ENCODE measurements around the gene CGB3. TPM values are rescaled to one million over a fixed set of nuclear protein-coding genes. Genes with fewer than 3 reads are reported as not detected.
A peak's percentile ranks its signal among the peaks of the same experiment; 100 is the strongest.
"Not testable (repeated sequence)": the region's sequence is repeated elsewhere in the genome, so short reads cannot be mapped to it uniquely, and the experiment has no call there.

The CGB3 gene
- total RNA-seq, 1 donor from 2014 or later = not detected

DNA sequence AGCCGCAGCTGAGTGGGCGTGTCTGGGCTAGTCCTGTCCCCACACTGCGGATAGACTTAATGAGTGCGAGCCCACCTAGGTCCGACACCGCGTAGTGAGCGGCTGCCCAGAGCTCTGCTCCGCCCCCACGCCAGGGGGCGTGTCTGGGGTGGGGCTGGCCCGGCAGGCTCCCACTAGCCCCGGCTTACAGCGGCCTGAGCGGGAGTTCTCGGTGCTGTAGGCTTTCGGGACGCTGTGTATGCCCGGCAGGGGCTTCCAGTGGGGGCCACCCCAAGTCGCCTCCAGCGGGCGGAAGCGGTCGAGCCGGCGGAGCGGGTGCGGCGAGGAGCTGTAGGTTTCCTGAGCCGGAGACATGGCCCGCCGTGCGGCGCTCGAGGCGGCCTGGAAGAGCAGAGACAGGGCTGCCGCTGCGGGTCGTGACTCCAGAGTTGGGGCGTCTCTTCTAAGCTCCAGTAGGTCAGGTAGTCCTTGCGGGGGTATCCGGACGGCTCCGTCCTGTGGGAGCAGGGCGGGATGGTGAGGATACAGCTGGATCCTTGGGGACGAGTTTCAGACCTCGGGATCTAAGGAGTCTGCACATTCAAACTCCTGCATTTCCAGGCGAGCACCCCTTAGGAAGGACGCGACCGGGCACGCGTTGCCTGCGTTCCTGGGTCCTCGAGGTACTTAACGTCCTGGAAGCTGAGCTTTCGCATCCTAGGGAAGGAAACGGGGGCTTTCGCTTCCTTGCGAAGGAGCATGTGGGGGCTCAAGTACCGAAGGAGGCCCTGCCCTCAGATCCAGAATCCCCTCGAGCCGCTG lies 32.2 kb upstream of the CGB3 start:
- no peak overlapping the region for H3K27ac Mint-ChIP-seq (ENCODE audit: unreplicated experiment)
- DNase-seq = peak; percentile 75
- no peaks in the 10 kb centered on the region for H3K4me1 Mint-ChIP-seq (ENCODE audit: low read depth, unreplicated experiment)
- peaks cover 17% of the 10 kb centered on the region for H3K27me3 Mint-ChIP-seq (ENCODE audit: unreplicated experiment)
- H3K9me3 Mint-ChIP-seq (ENCODE audit: unreplicated experiment) = no peaks in the 10 kb centered on the region
- peak; percentile 34 for TF ChIP-seq CTCF (IDR thresholded peaks at IDR 0.05; ENCODE audit: partially characterized antibody, unreplicated experiment)
- H3K4me3 Mint-ChIP-seq (ENCODE audit: unreplicated experiment) = peak overlapping the region; percentile 55
- no peaks in the 10 kb centered on the region for H3K36me3 Mint-ChIP-seq (ENCODE audit: unreplicated experiment)

- H3K36me3 Mint-ChIP-seq (ENCODE audit: unreplicated experiment); H3K27me3 Mint-ChIP-seq (ENCODE audit: unreplicated experiment); H3K4me3 Mint-ChIP-seq (ENCODE audit: unreplicated experiment); H3K27ac Mint-ChIP-seq (ENCODE audit: unreplicated experiment); DNase-seq; H3K9me3 Mint-ChIP-seq (ENCODE audit: unreplicated experiment); H3K4me1 Mint-ChIP-seq (ENCODE audit: low read depth, unreplicated experiment): not testable (repeated sequence)
Measured at GRCh38 chr19:49050376-49051033, 26.4 kb upstream of the CGB3 start.

DNA sequence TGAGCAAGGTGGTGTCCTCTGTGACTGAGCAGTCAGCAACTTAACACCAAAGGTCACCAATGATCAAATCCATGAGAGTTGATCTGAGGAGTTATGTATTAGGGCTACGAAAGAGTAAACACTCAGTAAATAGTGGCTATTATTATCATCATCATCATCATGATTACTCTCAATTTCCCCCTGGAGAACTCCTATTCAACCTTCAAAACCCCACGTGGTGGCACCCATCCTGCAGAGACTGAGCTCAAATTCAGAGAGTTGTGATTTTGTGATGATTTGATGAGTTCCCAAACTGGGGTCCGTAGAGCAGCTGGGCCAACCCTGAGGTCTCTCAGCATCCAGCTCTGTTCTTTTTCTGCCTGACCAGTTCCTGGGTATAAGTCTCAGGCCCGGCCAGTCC lies 25.7 kb upstream of the CGB3 start:
- H3K4me3 Mint-ChIP-seq (ENCODE audit: unreplicated experiment); H3K9me3 Mint-ChIP-seq (ENCODE audit: unreplicated experiment); H3K36me3 Mint-ChIP-seq (ENCODE audit: unreplicated experiment); DNase-seq; H3K4me1 Mint-ChIP-seq (ENCODE audit: low read depth, unreplicated experiment); H3K27me3 Mint-ChIP-seq (ENCODE audit: unreplicated experiment): not testable (repeated sequence)
- H3K27ac Mint-ChIP-seq (ENCODE audit: unreplicated experiment) = peak overlapping the region; percentile 25

DNA sequence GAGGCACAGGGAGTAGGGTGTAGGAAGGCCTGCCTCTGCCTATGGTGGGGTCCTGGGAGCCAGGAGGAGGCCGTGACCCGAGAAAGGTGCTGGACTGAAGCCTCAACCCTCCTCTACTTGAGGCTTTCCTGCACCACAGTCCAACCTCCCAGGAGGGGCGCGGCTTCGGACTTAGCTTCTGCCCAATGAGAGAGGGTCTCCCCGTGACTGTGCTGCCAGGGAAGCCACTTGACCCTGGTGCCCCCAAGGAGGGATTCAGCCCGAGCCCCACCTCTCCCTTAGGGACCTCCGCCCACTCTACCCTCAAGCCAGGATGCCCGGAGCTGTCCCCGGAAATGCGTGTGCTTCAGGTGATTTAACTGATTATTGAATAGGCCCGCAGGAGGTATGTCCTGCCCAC lies 24.9 kb upstream of the CGB3 start, which contains the start of gene CGB8:
Gene CGB8 (minus strand): TSS at position 101 of the 400 bp plus-strand sequence. CDS start 372 bp downstream, outside the sequence.
- not testable (repeated sequence) for DNase-seq; H3K27me3 Mint-ChIP-seq (ENCODE audit: unreplicated experiment); H3K4me1 Mint-ChIP-seq (ENCODE audit: low read depth, unreplicated experiment); H3K36me3 Mint-ChIP-seq (ENCODE audit: unreplicated experiment); H3K4me3 Mint-ChIP-seq (ENCODE audit: unreplicated experiment); H3K9me3 Mint-ChIP-seq (ENCODE audit: unreplicated experiment)
- peak within 1 kb of the TSS; percentile 25 for H3K27ac Mint-ChIP-seq (ENCODE audit: unreplicated experiment)

GRCh38 chr19:49043548-49043947 lies 19.4 kb upstream of the CGB3 start, which contains the start of gene CGB5:
Gene CGB5 (plus strand): TSS chr19:49043848. CDS start chr19:49044210, 362 bp downstream.
- H3K27me3 Mint-ChIP-seq (ENCODE audit: unreplicated experiment); H3K36me3 Mint-ChIP-seq (ENCODE audit: unreplicated experiment); DNase-seq; H3K27ac Mint-ChIP-seq (ENCODE audit: unreplicated experiment); H3K4me3 Mint-ChIP-seq (ENCODE audit: unreplicated experiment); H3K9me3 Mint-ChIP-seq (ENCODE audit: unreplicated experiment); H3K4me1 Mint-ChIP-seq (ENCODE audit: low read depth, unreplicated experiment): not testable (repeated sequence)

- not testable (repeated sequence) for DNase-seq; H3K4me3 Mint-ChIP-seq (ENCODE audit: unreplicated experiment); H3K4me1 Mint-ChIP-seq (ENCODE audit: low read depth, unreplicated experiment); H3K9me3 Mint-ChIP-seq (ENCODE audit: unreplicated experiment); H3K27ac Mint-ChIP-seq (ENCODE audit: unreplicated experiment); H3K36me3 Mint-ChIP-seq (ENCODE audit: unreplicated experiment); H3K27me3 Mint-ChIP-seq (ENCODE audit: unreplicated experiment)
Measured at GRCh38 chr19:49042666-49043065, 18.5 kb upstream of the CGB3 start.

- DNase-seq = no peak
- H3K4me3 Mint-ChIP-seq (ENCODE audit: unreplicated experiment) = no peak overlapping the region
Measured at GRCh38 chr19:49042177-49042576, 18.0 kb upstream of the CGB3 start.

GRCh38 chr19:49039736-49040135 lies 15.6 kb upstream of the CGB3 start:
- not testable (repeated sequence) for H3K27me3 Mint-ChIP-seq (ENCODE audit: unreplicated experiment); H3K27ac Mint-ChIP-seq (ENCODE audit: unreplicated experiment); H3K36me3 Mint-ChIP-seq (ENCODE audit: unreplicated experiment); DNase-seq; H3K4me1 Mint-ChIP-seq (ENCODE audit: low read depth, unreplicated experiment); H3K9me3 Mint-ChIP-seq (ENCODE audit: unreplicated experiment); H3K4me3 Mint-ChIP-seq (ENCODE audit: unreplicated experiment)

More at GRCh38 chr19:49042177-49042576, 18.0 kb upstream of the CGB3 start:
- no peak overlapping the region for H3K27ac Mint-ChIP-seq (ENCODE audit: unreplicated experiment)
- TF ChIP-seq CTCF (IDR thresholded peaks at IDR 0.05; ENCODE audit: partially characterized antibody, unreplicated experiment) = no peak
- peaks cover 3% of the 10 kb centered on the region for H3K9me3 Mint-ChIP-seq (ENCODE audit: unreplicated experiment)
- no peaks in the 10 kb centered on the region for H3K27me3 Mint-ChIP-seq (ENCODE audit: unreplicated experiment)
- no peaks in the 10 kb centered on the region for H3K4me1 Mint-ChIP-seq (ENCODE audit: low read depth, unreplicated experiment)
- peaks cover 3% of the 10 kb centered on the region for H3K36me3 Mint-ChIP-seq (ENCODE audit: unreplicated experiment)

GRCh38 chr19:49038557-49039276 lies 14.6 kb upstream of the CGB3 start:
- H3K4me1 Mint-ChIP-seq (ENCODE audit: low read depth, unreplicated experiment); H3K27ac Mint-ChIP-seq (ENCODE audit: unreplicated experiment); H3K27me3 Mint-ChIP-seq (ENCODE audit: unreplicated experiment): not testable (repeated sequence)

DNA sequence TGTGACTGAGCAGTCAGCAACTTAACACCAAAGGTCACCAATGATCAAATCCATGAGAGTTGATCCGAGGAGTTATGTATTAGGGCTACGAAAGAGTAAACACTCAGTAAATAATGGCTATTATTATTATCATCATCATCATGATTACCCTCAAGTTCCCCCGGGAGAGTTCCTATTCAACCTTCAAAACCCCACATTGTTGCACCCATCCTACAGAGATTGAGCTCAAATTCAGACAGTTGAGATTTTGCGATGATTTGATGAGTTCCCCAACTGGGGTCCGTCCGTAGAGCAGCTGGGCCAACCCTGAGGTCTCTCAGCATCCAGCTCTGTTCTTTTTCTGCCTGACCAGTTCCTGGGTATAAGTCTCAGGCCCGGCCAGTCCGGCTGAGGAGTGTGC lies 14.0 kb upstream of the CGB3 start:
- H3K9me3 Mint-ChIP-seq (ENCODE audit: unreplicated experiment); H3K27me3 Mint-ChIP-seq (ENCODE audit: unreplicated experiment); H3K27ac Mint-ChIP-seq (ENCODE audit: unreplicated experiment); H3K36me3 Mint-ChIP-seq (ENCODE audit: unreplicated experiment); H3K4me3 Mint-ChIP-seq (ENCODE audit: unreplicated experiment); H3K4me1 Mint-ChIP-seq (ENCODE audit: low read depth, unreplicated experiment); DNase-seq: not testable (repeated sequence)

More at GRCh38 chr19:49038557-49039276, 14.6 kb upstream of the CGB3 start:
- not testable (repeated sequence) for DNase-seq; H3K36me3 Mint-ChIP-seq (ENCODE audit: unreplicated experiment); H3K9me3 Mint-ChIP-seq (ENCODE audit: unreplicated experiment); H3K4me3 Mint-ChIP-seq (ENCODE audit: unreplicated experiment)

Measured in glutamatergic neuron (in vitro differentiated cells).